ENCODE measurements around the gene DHRS12. TPM values are rescaled to one million over a fixed set of nuclear protein-coding genes. Genes with fewer than 3 reads are reported as not detected.
"Not testable (repeated sequence)": the region's sequence is repeated elsewhere in the genome, so short reads cannot be mapped to it uniquely, and the experiment has no call there.

DHRS12 gene
- polyA plus RNA-seq, 2 donors: 9.5 to 11.7 TPM

GRCh38 chr13:51828730-51829567, 25.0 kb upstream of the DHRS12 start:
- Histone ChIP-seq H3K4me1 (ENCODE audit: control insufficient read depth in 2 of 2, insufficient read depth in 2 of 2, low read length in 1 of 2) (no peaks in the 10 kb centered on the region), H3K27me3 (ENCODE audit: control insufficient read depth in 1 of 2, insufficient read depth in 2 of 2, low read length in 2 of 2) (no peaks in the 10 kb centered on the region), H3K27ac (ENCODE audit: low read depth in 2 of 2, low read length in 1 of 2) (no peak overlapping the region), H3K9me3 (ENCODE audit: control insufficient read depth in 2 of 2, insufficient read depth in 1 of 2, low read depth in 1 of 2, low read length in 1 of 2) (no peaks in the 10 kb centered on the region), H3K4me3 (ENCODE audit: low read depth in 1 of 2, low read length in 2 of 2) (no peak overlapping the region), H3K36me3 (ENCODE audit: control insufficient read depth in 2 of 2, insufficient read depth in 2 of 2, low read length in 1 of 2) (no peaks in the 10 kb centered on the region)
- 88 to 90% methylated on average over 8 of the region's 8 CpGs for WGBS, 2 donors

- Histone ChIP-seq H3K9me3 (ENCODE audit: control insufficient read depth in 2 of 2, insufficient read depth in 1 of 2, low read depth in 1 of 2, low read length in 1 of 2) (no peaks in the 10 kb centered on the region), H3K27ac (ENCODE audit: low read depth in 2 of 2, low read length in 1 of 2) (no peak overlapping the region), H3K36me3 (ENCODE audit: control insufficient read depth in 2 of 2, insufficient read depth in 2 of 2, low read length in 1 of 2) (no peaks in the 10 kb centered on the region), H3K27me3 (ENCODE audit: control insufficient read depth in 1 of 2, insufficient read depth in 2 of 2, low read length in 2 of 2) (no peaks in the 10 kb centered on the region), H3K4me3 (ENCODE audit: low read depth in 1 of 2, low read length in 2 of 2) (no peak overlapping the region), H3K4me1 (ENCODE audit: control insufficient read depth in 2 of 2, insufficient read depth in 2 of 2, low read length in 1 of 2) (no peaks in the 10 kb centered on the region)
- 73 to 74% methylated on average over 4 of the region's 4 CpGs for WGBS, 2 donors
These were observed 23.3 kb upstream of the DHRS12 start for GRCh38 chr13:51827254-51827653.

- H3K36me3 ChIP-seq (ENCODE audit: control insufficient read depth in 2 of 2, insufficient read depth in 2 of 2, low read length in 1 of 2): no peaks in the 10 kb centered on the region
- H3K4me1 ChIP-seq (ENCODE audit: control insufficient read depth in 2 of 2, insufficient read depth in 2 of 2, low read length in 1 of 2): no peaks in the 10 kb centered on the region
- no peaks in the 10 kb centered on the region for H3K9me3 ChIP-seq (ENCODE audit: control insufficient read depth in 2 of 2, insufficient read depth in 1 of 2, low read depth in 1 of 2, low read length in 1 of 2)
- H3K27ac ChIP-seq (ENCODE audit: low read depth in 2 of 2, low read length in 1 of 2): no peak overlapping the region
- no peak overlapping the region for H3K4me3 ChIP-seq (ENCODE audit: low read depth in 1 of 2, low read length in 2 of 2)
- 27 to 51% methylated on average over 7 of the region's 7 CpGs for WGBS, 2 donors
- H3K27me3 ChIP-seq (ENCODE audit: control insufficient read depth in 1 of 2, insufficient read depth in 2 of 2, low read length in 2 of 2): no peaks in the 10 kb centered on the region
These were observed 22.6 kb upstream of the DHRS12 start for GRCh38 chr13:51826606-51827005.

- 85 to 86% methylated on average over 10 of the region's 10 CpGs for WGBS, 2 donors
- no peaks in the 10 kb centered on the region for H3K9me3 ChIP-seq (ENCODE audit: control insufficient read depth in 2 of 2, insufficient read depth in 1 of 2, low read depth in 1 of 2, low read length in 1 of 2)
- peak overlapping the region in 1 of 2 donors; percentile 34 for H3K27ac ChIP-seq (ENCODE audit: low read depth in 2 of 2, low read length in 1 of 2)
- no peaks in the 10 kb centered on the region for H3K4me1 ChIP-seq (ENCODE audit: control insufficient read depth in 2 of 2, insufficient read depth in 2 of 2, low read length in 1 of 2)
- no peaks in the 10 kb centered on the region for H3K27me3 ChIP-seq (ENCODE audit: control insufficient read depth in 1 of 2, insufficient read depth in 2 of 2, low read length in 2 of 2)
- H3K36me3 ChIP-seq (ENCODE audit: control insufficient read depth in 2 of 2, insufficient read depth in 2 of 2, low read length in 1 of 2): no peaks in the 10 kb centered on the region
- H3K4me3 ChIP-seq (ENCODE audit: low read depth in 1 of 2, low read length in 2 of 2): no peak overlapping the region
These were observed 21.8 kb upstream of the DHRS12 start for GRCh38 chr13:51825681-51826254.

GRCh38 chr13:51825165-51825592, 21.2 kb upstream of the DHRS12 start:
- H3K4me1 ChIP-seq (ENCODE audit: control insufficient read depth in 2 of 2, insufficient read depth in 2 of 2, low read length in 1 of 2): no peaks in the 10 kb centered on the region

GRCh38 chr13:51824712-51825111, 20.7 kb upstream of the DHRS12 start:
- H3K4me1 ChIP-seq (ENCODE audit: control insufficient read depth in 2 of 2, insufficient read depth in 2 of 2, low read length in 1 of 2); H3K27ac ChIP-seq (ENCODE audit: low read depth in 2 of 2, low read length in 1 of 2); H3K9me3 ChIP-seq (ENCODE audit: control insufficient read depth in 2 of 2, insufficient read depth in 1 of 2, low read depth in 1 of 2, low read length in 1 of 2); H3K4me3 ChIP-seq (ENCODE audit: low read depth in 1 of 2, low read length in 2 of 2); H3K36me3 ChIP-seq (ENCODE audit: control insufficient read depth in 2 of 2, insufficient read depth in 2 of 2, low read length in 1 of 2); H3K27me3 ChIP-seq (ENCODE audit: control insufficient read depth in 1 of 2, insufficient read depth in 2 of 2, low read length in 2 of 2): not testable (repeated sequence)
- 83 to 84% methylated on average over 11 of the region's 11 CpGs for WGBS, 2 donors

More at GRCh38 chr13:51825165-51825592, 21.2 kb upstream of the DHRS12 start:
- Histone ChIP-seq H3K4me3 (ENCODE audit: low read depth in 1 of 2, low read length in 2 of 2) (no peak overlapping the region), H3K27me3 (ENCODE audit: control insufficient read depth in 1 of 2, insufficient read depth in 2 of 2, low read length in 2 of 2) (no peaks in the 10 kb centered on the region), H3K9me3 (ENCODE audit: control insufficient read depth in 2 of 2, insufficient read depth in 1 of 2, low read depth in 1 of 2, low read length in 1 of 2) (no peaks in the 10 kb centered on the region), H3K27ac (ENCODE audit: low read depth in 2 of 2, low read length in 1 of 2) (no peak overlapping the region), H3K36me3 (ENCODE audit: control insufficient read depth in 2 of 2, insufficient read depth in 2 of 2, low read length in 1 of 2) (no peaks in the 10 kb centered on the region)
- 76 to 78% methylated on average over 2 of the region's 2 CpGs for WGBS, 2 donors

GRCh38 chr13:51823863-51824262, 19.9 kb upstream of the DHRS12 start:
- H3K27ac ChIP-seq (ENCODE audit: low read depth in 2 of 2, low read length in 1 of 2): no peak overlapping the region
- WGBS, 2 donors: 52 to 62% methylated on average over 2 of the region's 2 CpGs
- no peaks in the 10 kb centered on the region for H3K9me3 ChIP-seq (ENCODE audit: control insufficient read depth in 2 of 2, insufficient read depth in 1 of 2, low read depth in 1 of 2, low read length in 1 of 2)
- no peaks in the 10 kb centered on the region for H3K36me3 ChIP-seq (ENCODE audit: control insufficient read depth in 2 of 2, insufficient read depth in 2 of 2, low read length in 1 of 2)
- no peaks in the 10 kb centered on the region for H3K27me3 ChIP-seq (ENCODE audit: control insufficient read depth in 1 of 2, insufficient read depth in 2 of 2, low read length in 2 of 2)
- H3K4me3 ChIP-seq (ENCODE audit: low read depth in 1 of 2, low read length in 2 of 2): no peak overlapping the region
- peaks cover 0 to 4% of the 10 kb centered on the region in 2 donors for H3K4me1 ChIP-seq (ENCODE audit: control insufficient read depth in 2 of 2, insufficient read depth in 2 of 2, low read length in 1 of 2)

GRCh38 chr13:51823359-51823758, 19.4 kb upstream of the DHRS12 start:
- no peak overlapping the region for H3K27ac ChIP-seq (ENCODE audit: low read depth in 2 of 2, low read length in 1 of 2)
- no peak overlapping the region for H3K4me3 ChIP-seq (ENCODE audit: low read depth in 1 of 2, low read length in 2 of 2)
- H3K27me3 ChIP-seq (ENCODE audit: control insufficient read depth in 1 of 2, insufficient read depth in 2 of 2, low read length in 2 of 2): no peaks in the 10 kb centered on the region
- H3K36me3 ChIP-seq (ENCODE audit: control insufficient read depth in 2 of 2, insufficient read depth in 2 of 2, low read length in 1 of 2): no peaks in the 10 kb centered on the region
- peaks cover 0 to 4% of the 10 kb centered on the region in 2 donors for H3K4me1 ChIP-seq (ENCODE audit: control insufficient read depth in 2 of 2, insufficient read depth in 2 of 2, low read length in 1 of 2)
- 87 to 94% methylated on average over 2 of the region's 2 CpGs for WGBS, 2 donors
- no peaks in the 10 kb centered on the region for H3K9me3 ChIP-seq (ENCODE audit: control insufficient read depth in 2 of 2, insufficient read depth in 1 of 2, low read depth in 1 of 2, low read length in 1 of 2)

GRCh38 chr13:51822106-51822815, 18.3 kb upstream of the DHRS12 start:
- Histone ChIP-seq H3K27ac (ENCODE audit: low read depth in 2 of 2, low read length in 1 of 2) (no peak overlapping the region), H3K27me3 (ENCODE audit: control insufficient read depth in 1 of 2, insufficient read depth in 2 of 2, low read length in 2 of 2) (no peaks in the 10 kb centered on the region), H3K4me1 (ENCODE audit: control insufficient read depth in 2 of 2, insufficient read depth in 2 of 2, low read length in 1 of 2) (peaks cover 0 to 4% of the 10 kb centered on the region in 2 donors), H3K4me3 (ENCODE audit: low read depth in 1 of 2, low read length in 2 of 2) (no peak overlapping the region), H3K9me3 (ENCODE audit: control insufficient read depth in 2 of 2, insufficient read depth in 1 of 2, low read depth in 1 of 2, low read length in 1 of 2) (no peaks in the 10 kb centered on the region), H3K36me3 (ENCODE audit: control insufficient read depth in 2 of 2, insufficient read depth in 2 of 2, low read length in 1 of 2) (no peaks in the 10 kb centered on the region)
- 78 to 79% methylated on average over 13 of the region's 13 CpGs for WGBS, 2 donors
